GDM1 (cell line): ENCODE data around the gene TMEM131.
"Not testable (repeated sequence)": the region's sequence is repeated elsewhere in the genome, so short reads cannot be mapped to it uniquely, and the experiment has no call there.

Experiments
- DNase-seq: peaks from one replicate; lab custom pipeline; 2025; lab: John Stamatoyannopoulos, UW

TMEM131 gene

GRCh38 chr2:97911206-97911921 is 84.4 kb downstream of the TMEM131 start:
- DNase-seq, result peak; percentile 19

GRCh38 chr2:97910403-97911205 is 85.1 kb downstream of the TMEM131 start:
- no peak for DNase-seq

- DNase-seq, result no peak
Observed at GRCh38 chr2:97908208-97908676, 87.5 kb downstream of the TMEM131 start.

GRCh38 chr2:97907369-97908100 is 88.2 kb downstream of the TMEM131 start:
- no peak for DNase-seq

GRCh38 chr2:97906307-97906706 is 89.4 kb downstream of the TMEM131 start:
- no peak for DNase-seq

- no peak for DNase-seq
Observed at GRCh38 chr2:97905294-97905693, 90.5 kb downstream of the TMEM131 start.

GRCh38 chr2:97901862-97902261 is 93.9 kb downstream of the TMEM131 start:
- no peak for DNase-seq

- DNase-seq, result no peak
Observed at GRCh38 chr2:97900806-97901205, 94.9 kb downstream of the TMEM131 start.

GRCh38 chr2:97893042-97893441 is 102.7 kb downstream of the TMEM131 start:
- DNase-seq, result not testable (repeated sequence)

GRCh38 chr2:97891611-97892010 is 104.1 kb downstream of the TMEM131 start:
- DNase-seq, result no peak

GRCh38 chr2:97889156-97889555 is 106.6 kb downstream of the TMEM131 start:
- DNase-seq, result no peak

- DNase-seq, result no peak
Observed at GRCh38 chr2:97885841-97886240, 109.9 kb downstream of the TMEM131 start.

- DNase-seq, result no peak
Observed at GRCh38 chr2:97880334-97880733, 115.4 kb downstream of the TMEM131 start.

GRCh38 chr2:97878865-97879264 is 116.9 kb downstream of the TMEM131 start:
- DNase-seq, result no peak

GRCh38 chr2:97878317-97878716 is 117.4 kb downstream of the TMEM131 start:
- not testable (repeated sequence) for DNase-seq

- no peak for DNase-seq
Observed at GRCh38 chr2:97871096-97871780, 124.5 kb downstream of the TMEM131 start.

- peak; percentile 70 for DNase-seq
Observed at GRCh38 chr2:97870396-97870843, 125.3 kb downstream of the TMEM131 start.

- DNase-seq, result no peak
Observed at GRCh38 chr2:97869722-97870346, 125.9 kb downstream of the TMEM131 start.

GRCh38 chr2:97868986-97869721 is 126.6 kb downstream of the TMEM131 start:
- DNase-seq, result no peak

- DNase-seq, result no peak
Observed at GRCh38 chr2:97863829-97864228, 131.9 kb downstream of the TMEM131 start.

- no peak for DNase-seq
Observed at GRCh38 chr2:97861177-97861576, 134.6 kb downstream of the TMEM131 start.
